CD4-positive, alpha-beta T cell (primary cell): ENCODE data around the gene LRRC38. TPM values are rescaled to one million over a fixed set of nuclear protein-coding genes. Genes with fewer than 3 reads are reported as not detected.

Experiments used
- ATAC-seq: fragments of 200-7000 bp; cut with Tn5 transposase; one replicate; pipeline ENCODE4 v1.10.0; 2022; ENCODE audit warnings: mild to moderate bottlenecking; ENCODE audit not compliant: poor library complexity
- CTCF ChIA-PET: fragments of 350-600 bp; sonication (Branson Sonifier 250); formaldehyde crosslinking; loops from one replicate; lab custom pipeline; 2021; ENCODE audit warnings: antibody characterized with exemption, inconsistent platforms; lab: Charles Lee
- POLR2A ChIA-PET: fragments of 350-600 bp; sonication (Branson Sonifier 250); formaldehyde crosslinking; loops from one replicate; lab custom pipeline; 2021; ENCODE audit warnings: antibody characterized with exemption, inconsistent platforms; lab: Charles Lee
- DNase-seq, 14 experiments: peaks; one replicate each; pipeline ENCODE4 v3.0.0-alpha.2; 2013 to 2020; ENCODE audit warnings: mixed read lengths in 2 of 14
- H3K27ac ChIP-seq, 2 donors: one replicate each; pipeline versions ENCODE4 v1.5.1 to v1.7.0; 2013; ENCODE audit warnings: low read length in 2 of 2, low read depth in 1 of 2, mild to moderate bottlenecking in 1 of 2
- H3K27me3 ChIP-seq, 2 experiments: 1 replicate in 1 of 2; 2 replicates in 1 of 2; pipeline versions ENCODE4 v1.6.1 to v1.7.0; 2013; ENCODE audit warnings: low read length in 2 of 2, control low read depth in 1 of 2, mild to moderate bottlenecking in 1 of 2, moderate library complexity in 1 of 2; ENCODE audit not compliant: insufficient read depth in 2 of 2, control insufficient read depth in 1 of 2
- H3K36me3 ChIP-seq: one replicate; pipeline ENCODE4 v1.6.1; 2013; ENCODE audit warnings: low read length, control low read depth; ENCODE audit not compliant: insufficient read depth
- H3K4me1 ChIP-seq: one replicate; pipeline ENCODE4 v1.6.1; 2013; ENCODE audit warnings: low read length, control low read depth; ENCODE audit not compliant: insufficient read depth
- H3K4me3 ChIP-seq: one replicate; pipeline ENCODE4 v1.5.1; 2013; ENCODE audit warnings: mild to moderate bottlenecking, low read length, moderate library complexity
- H3K9me3 ChIP-seq, 2 experiments: 1 replicate in 1 of 2; 2 replicates in 1 of 2; pipeline versions ENCODE4 v1.6.1 to v1.7.0; 2013; ENCODE audit warnings: low read length in 2 of 2, mild to moderate bottlenecking in 2 of 2, control low read depth in 1 of 2, moderate library complexity in 1 of 2; ENCODE audit not compliant: control insufficient read depth in 1 of 2, insufficient read depth in 1 of 2
- H3K27ac Mint-ChIP-seq: one replicate; pipeline ENCODE4 v1.8.0; 2020; ENCODE audit warnings: mixed read lengths
- H3K27me3 Mint-ChIP-seq: one replicate; pipeline ENCODE4 v1.8.0; 2021; ENCODE audit warnings: mixed read lengths
- H3K36me3 Mint-ChIP-seq: one replicate; pipeline ENCODE4 v1.8.0; 2021; ENCODE audit warnings: low read depth, mixed read lengths
- H3K4me1 Mint-ChIP-seq: one replicate; pipeline ENCODE4 v1.8.0; 2021; ENCODE audit warnings: low read depth, mixed read lengths
- H3K4me3 Mint-ChIP-seq: one replicate; pipeline ENCODE4 v1.8.0; 2020; ENCODE audit warnings: mild to moderate bottlenecking, mixed read lengths
- H3K9me3 Mint-ChIP-seq: one replicate; pipeline ENCODE4 v1.8.0; 2020; ENCODE audit warnings: mixed read lengths
- intact Hi-C, 2 experiments: fragments of 100-400 bp; cut with DNase I in 1 of 2; cut with micrococcal nuclease in 1 of 2; formaldehyde crosslinking; loops; one replicate each; pipeline versions ENCODE4 v1.15.1 to v1.9.0; 2023 to 2025; cut with DNase I, micrococcal nuclease
- total RNA-seq, 174 experiments: library from RNA in 2 of 174; stranded (reverse) in 2 of 174; gene quantifications; one replicate each; pipeline ENCODE4 v1.2.3 and lab custom pipeline; 2021 to 2026
- TF ChIP-seq, protein P1 (sequence below): fragments of 200-600 bp; IDR thresholded peaks from one replicate; pipeline ENCODE4 v1.8.0; 2022; ENCODE audit warnings: antibody characterized with exemption, mild to moderate bottlenecking

Gene LRRC38
- total RNA-seq, 2 experiments from 2014 or later: not detected

DNA sequence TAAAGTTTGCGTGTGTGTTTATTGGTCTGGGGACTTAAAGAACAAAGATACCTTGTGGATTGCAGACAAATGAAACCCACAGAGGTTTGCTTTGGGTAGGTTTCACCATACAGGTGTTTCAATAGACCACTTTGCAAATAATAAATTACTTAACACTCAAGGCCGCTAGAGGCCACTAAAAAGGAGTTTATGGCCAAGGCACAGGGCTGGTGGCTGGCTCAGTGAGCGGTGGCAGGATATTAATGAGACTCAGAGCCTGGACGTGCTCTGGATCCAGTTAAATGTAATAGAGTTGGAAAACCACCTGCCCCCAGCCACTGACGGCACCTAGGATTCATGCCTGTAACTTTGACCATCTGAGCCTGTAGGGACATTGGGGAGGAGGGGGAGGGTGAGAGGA, 44.5 kb downstream of the LRRC38 start:
- no peak for DNase-seq
- CTCF ChIA-PET: no interaction called here
- TF ChIP-seq, protein P1, sequence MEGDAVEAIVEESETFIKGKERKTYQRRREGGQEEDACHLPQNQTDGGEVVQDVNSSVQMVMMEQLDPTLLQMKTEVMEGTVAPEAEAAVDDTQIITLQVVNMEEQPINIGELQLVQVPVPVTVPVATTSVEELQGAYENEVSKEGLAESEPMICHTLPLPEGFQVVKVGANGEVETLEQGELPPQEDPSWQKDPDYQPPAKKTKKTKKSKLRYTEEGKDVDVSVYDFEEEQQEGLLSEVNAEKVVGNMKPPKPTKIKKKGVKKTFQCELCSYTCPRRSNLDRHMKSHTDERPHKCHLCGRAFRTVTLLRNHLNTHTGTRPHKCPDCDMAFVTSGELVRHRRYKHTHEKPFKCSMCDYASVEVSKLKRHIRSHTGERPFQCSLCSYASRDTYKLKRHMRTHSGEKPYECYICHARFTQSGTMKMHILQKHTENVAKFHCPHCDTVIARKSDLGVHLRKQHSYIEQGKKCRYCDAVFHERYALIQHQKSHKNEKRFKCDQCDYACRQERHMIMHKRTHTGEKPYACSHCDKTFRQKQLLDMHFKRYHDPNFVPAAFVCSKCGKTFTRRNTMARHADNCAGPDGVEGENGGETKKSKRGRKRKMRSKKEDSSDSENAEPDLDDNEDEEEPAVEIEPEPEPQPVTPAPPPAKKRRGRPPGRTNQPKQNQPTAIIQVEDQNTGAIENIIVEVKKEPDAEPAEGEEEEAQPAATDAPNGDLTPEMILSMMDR: no peak
- no peak for ATAC-seq
- no peaks in the 10 kb centered on the region for H3K9me3 ChIP-seq
- no peaks in the 10 kb centered on the region for H3K9me3 Mint-ChIP-seq
- H3K4me3 ChIP-seq: no peak overlapping the region
- H3K4me3 Mint-ChIP-seq: no peak overlapping the region
- no peaks in the 10 kb centered on the region for H3K27me3 Mint-ChIP-seq
- no peak overlapping the region for H3K27ac Mint-ChIP-seq
- H3K36me3 Mint-ChIP-seq: no peaks in the 10 kb centered on the region
- no peak overlapping the region for H3K27ac ChIP-seq
- no peaks in the 10 kb centered on the region for H3K27me3 ChIP-seq
- H3K4me1 Mint-ChIP-seq: no peaks in the 10 kb centered on the region
- POLR2A ChIA-PET: no interaction called here
- intact Hi-C loops: no loop called here
- no peaks in the 10 kb centered on the region for H3K36me3 ChIP-seq
- no peaks in the 10 kb centered on the region for H3K4me1 ChIP-seq

DNA sequence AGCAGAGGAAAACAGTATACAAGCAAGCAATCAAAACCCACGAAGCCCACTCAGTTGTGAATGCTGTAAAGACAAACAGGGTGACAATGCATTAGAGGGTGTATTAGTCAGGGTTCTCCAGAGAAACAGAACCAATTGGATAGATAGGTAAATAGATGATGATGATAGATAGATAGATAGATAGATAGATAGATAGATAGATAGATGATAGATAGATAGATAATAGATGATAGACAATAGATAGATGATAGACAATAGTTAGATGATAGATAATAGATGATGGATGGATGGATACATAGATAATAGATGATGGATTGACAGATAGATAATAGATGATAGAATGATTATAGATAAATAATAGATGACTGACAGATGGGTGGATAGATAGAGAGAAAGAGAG, 48.3 kb downstream of the LRRC38 start:
- H3K4me3 ChIP-seq: no peak overlapping the region
- H3K36me3 ChIP-seq: no peaks in the 10 kb centered on the region
- intact Hi-C loops: no loop called here
- H3K4me1 Mint-ChIP-seq: no peaks in the 10 kb centered on the region
- no peaks in the 10 kb centered on the region for H3K9me3 Mint-ChIP-seq
- H3K9me3 ChIP-seq: no peaks in the 10 kb centered on the region
- H3K36me3 Mint-ChIP-seq: no peaks in the 10 kb centered on the region
- H3K27ac Mint-ChIP-seq: no peak overlapping the region
- ATAC-seq (no peak), DNase-seq (no peak)
- POLR2A ChIA-PET: no interaction called here
- no peaks in the 10 kb centered on the region for H3K4me1 ChIP-seq
- no peak overlapping the region for H3K4me3 Mint-ChIP-seq
- H3K27me3 ChIP-seq: no peaks in the 10 kb centered on the region
- peaks cover 4% of the 10 kb centered on the region for H3K27me3 Mint-ChIP-seq
- CTCF ChIA-PET: no interaction called here
- TF ChIP-seq, protein P1: no peak
- no peak overlapping the region for H3K27ac ChIP-seq

DNA sequence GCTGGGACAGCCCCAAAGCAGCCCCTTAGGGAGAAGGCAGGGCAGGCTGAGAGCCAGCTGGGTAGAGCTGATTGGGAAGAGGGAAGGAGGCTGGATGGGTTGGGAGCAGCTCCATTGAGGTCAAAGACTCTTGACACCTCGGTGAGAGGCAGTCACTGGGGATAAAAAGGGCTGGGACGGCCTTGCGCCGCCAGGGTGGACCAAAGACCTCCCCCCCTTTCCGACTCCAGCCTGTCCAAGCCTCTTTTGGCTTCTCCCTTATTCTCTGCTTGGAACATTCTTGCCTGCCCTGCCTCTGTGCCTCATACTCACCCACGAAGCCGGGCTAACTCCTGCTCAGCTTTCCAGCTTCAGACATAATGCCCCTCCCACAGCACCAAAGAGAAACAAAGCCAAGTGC, 51.1 kb downstream of the LRRC38 start:
- no peak overlapping the region for H3K27ac ChIP-seq
- no peaks in the 10 kb centered on the region for H3K9me3 ChIP-seq
- TF ChIP-seq, protein P1: no peak
- ATAC-seq (no peak), DNase-seq (no peak)
- H3K27me3 Mint-ChIP-seq: peaks cover 4% of the 10 kb centered on the region
- no peak overlapping the region for H3K4me3 Mint-ChIP-seq
- ChIA-PET CTCF (no interaction called here), POLR2A (no interaction called here)
- no peak overlapping the region for H3K27ac Mint-ChIP-seq
- H3K36me3 ChIP-seq: no peaks in the 10 kb centered on the region
- H3K9me3 Mint-ChIP-seq: no peaks in the 10 kb centered on the region
- H3K4me3 ChIP-seq: no peak overlapping the region
- no peaks in the 10 kb centered on the region for H3K4me1 Mint-ChIP-seq
- H3K27me3 ChIP-seq: no peaks in the 10 kb centered on the region
- H3K4me1 ChIP-seq: no peaks in the 10 kb centered on the region
- intact Hi-C loops: no loop called here
- H3K36me3 Mint-ChIP-seq: no peaks in the 10 kb centered on the region
